NB4 (cell line): ENCODE results near the gene MGAT5B.

Source experiments
- DNase-seq: peaks from one replicate; pipeline ENCODE4 v3.0.0; 2010; ENCODE audit warnings: low read depth
- H3K4me3 ChIP-seq: one replicate; pipeline ENCODE4 v1.5.1; 2011; ENCODE audit warnings: mild to moderate bottlenecking, low read depth, low read length, moderate library complexity
- CTCF ChIP-seq: IDR thresholded peaks from one replicate; pipeline ENCODE4 v1.5.1; 2012; ENCODE audit warnings: low read depth, low read length
- MYC ChIP-seq: IDR thresholded peaks from 2 replicates; pipeline ENCODE4 v1.6.1; 2011; ENCODE audit warnings: low read depth, low read length
- POLR2A ChIP-seq: IDR thresholded peaks from 2 replicates; pipeline ENCODE4 v1.6.1; 2011; ENCODE audit warnings: mild to moderate bottlenecking; ENCODE audit not compliant: insufficient read length; ENCODE audit errors: extremely low read depth
- TF ChIP-seq, protein P1 (sequence below): IDR thresholded peaks from 2 replicates; pipeline ENCODE4 v1.6.1; 2011; ENCODE audit warnings: low read depth, low read length

Gene MGAT5B

DNA sequence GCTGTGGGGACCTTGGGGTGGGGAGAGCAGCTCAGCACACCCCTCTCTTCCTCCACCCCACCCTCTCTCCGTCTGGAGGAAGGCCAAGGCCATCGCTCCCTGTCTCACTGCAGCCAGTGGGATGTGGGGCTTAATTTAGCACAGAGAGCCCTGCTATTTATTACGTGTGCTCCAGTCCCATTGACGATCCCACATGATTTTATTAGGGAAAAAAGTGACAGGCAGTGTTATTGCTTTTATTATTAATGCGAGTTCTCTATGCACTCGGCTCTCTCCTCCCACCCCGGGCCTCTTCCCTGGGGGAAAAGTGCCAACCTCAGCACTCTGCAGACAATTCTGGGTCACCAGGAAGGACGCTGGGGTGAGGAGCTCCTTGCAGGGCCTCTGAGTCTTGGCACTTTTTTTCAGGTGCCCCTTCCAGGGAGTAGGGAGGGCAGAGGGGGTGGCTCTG lies 57.3 kb downstream of the MGAT5B start:
- no peak for TF ChIP-seq POLR2A
- TF ChIP-seq MYC, result no peak
- TF ChIP-seq, protein P1, sequence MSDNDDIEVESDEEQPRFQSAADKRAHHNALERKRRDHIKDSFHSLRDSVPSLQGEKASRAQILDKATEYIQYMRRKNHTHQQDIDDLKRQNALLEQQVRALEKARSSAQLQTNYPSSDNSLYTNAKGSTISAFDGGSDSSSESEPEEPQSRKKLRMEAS, result no peak
- TF ChIP-seq CTCF, result no peak
- DNase-seq, result no peak
- no peak overlapping the region for H3K4me3 ChIP-seq

GRCh38 chr17:76926237-76926866 lies 58.1 kb downstream of the MGAT5B start:
- TF ChIP-seq POLR2A, result no peak
- TF ChIP-seq CTCF, result no peak
- TF ChIP-seq MYC, result no peak
- TF ChIP-seq, protein P1, result no peak
- H3K4me3 ChIP-seq, result no peak overlapping the region
- no peak for DNase-seq

DNA sequence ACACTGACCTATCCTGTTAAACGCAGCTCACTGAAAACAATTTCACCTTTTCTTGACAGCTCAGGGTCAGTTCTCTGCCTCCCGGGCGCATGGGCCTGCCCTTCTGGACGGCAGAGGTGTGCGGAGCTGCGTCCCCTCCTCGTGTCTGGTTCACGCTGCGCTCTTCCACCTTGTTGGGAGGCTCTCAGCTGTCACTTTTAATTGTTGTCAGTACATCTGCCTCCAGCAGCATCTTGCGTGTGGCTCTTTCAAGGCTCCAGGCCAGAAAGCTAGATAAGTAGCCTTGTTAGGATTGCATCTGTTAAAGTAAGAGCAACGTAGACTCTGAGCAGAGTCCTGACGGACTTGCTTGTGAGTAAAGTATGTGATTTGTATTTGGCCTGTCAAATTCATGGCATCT lies 59.4 kb downstream of the MGAT5B start:
- DNase-seq, result no peak
- TF ChIP-seq, protein P1, result no peak
- TF ChIP-seq MYC (no peak), POLR2A (no peak), CTCF (no peak)
- no peak overlapping the region for H3K4me3 ChIP-seq

DNA sequence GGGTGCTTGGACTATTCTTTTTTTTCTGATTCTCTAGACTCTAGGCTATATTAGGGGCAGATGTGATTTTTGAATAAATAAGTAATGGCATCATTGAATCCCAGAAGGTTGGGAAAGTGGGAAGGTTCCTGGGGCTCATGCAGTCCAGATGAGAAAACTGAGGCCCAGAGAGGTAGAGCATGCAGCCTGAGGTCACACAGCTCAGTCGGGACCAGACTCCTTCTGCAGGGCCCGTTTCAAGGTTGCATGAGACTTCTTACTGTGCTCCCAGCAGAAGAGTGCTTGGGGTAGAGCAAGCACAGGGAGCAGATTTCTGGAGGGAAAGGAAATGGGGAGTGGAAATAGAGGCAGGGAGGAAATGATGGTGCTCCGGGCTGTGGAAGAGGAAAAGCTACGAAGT lies 59.8 kb downstream of the MGAT5B start:
- H3K4me3 ChIP-seq, result no peak overlapping the region
- no peak for TF ChIP-seq CTCF
- TF ChIP-seq POLR2A, result no peak
- TF ChIP-seq MYC, result no peak
- TF ChIP-seq, protein P1, result no peak
- no peak for DNase-seq

DNA sequence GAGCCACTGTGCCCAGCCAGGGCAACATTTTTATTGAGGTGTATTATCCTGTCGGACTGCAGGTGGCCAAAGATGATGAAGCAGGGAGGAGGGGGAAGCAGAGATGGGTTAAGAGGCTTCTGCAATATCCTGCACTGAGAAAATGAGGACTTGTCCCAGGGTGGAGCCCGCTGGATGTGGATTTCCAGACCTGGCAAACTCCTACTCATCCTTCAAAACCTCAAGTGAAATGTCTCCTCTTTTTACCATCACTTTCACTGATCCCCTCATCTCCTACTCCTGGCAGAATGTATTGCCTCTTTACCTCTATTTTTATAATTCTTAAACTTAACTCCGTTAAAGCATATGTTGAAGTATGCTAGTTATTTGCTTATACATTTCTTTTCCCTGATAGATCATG lies 60.9 kb downstream of the MGAT5B start:
- TF ChIP-seq, protein P1, result no peak
- no peak for TF ChIP-seq POLR2A
- TF ChIP-seq CTCF, result no peak
- TF ChIP-seq MYC, result no peak
- H3K4me3 ChIP-seq, result no peak overlapping the region
- DNase-seq, result no peak
